ENCODE results near the gene SPNS2. TPM values are rescaled to one million over a fixed set of nuclear protein-coding genes. Genes with fewer than 3 reads are reported as not detected.

SPNS2 gene
- total RNA-seq, 2 donors from 2014 or later = 19.2 to 58.0 TPM

- H3K36me3 ChIP-seq (replicated peaks in 1 of 2; ENCODE audit: insufficient read depth in 1 of 2, low read depth in 2 of 2) = no peaks in the 10 kb centered on the region
- no peak for TF ChIP-seq CTCF (IDR thresholded peaks at IDR 0.05)
- no peak for TF ChIP-seq POLR2A (IDR thresholded peaks at IDR 0.05)
- ATAC-seq (no peak), DNase-seq (no peak)
- H3K27me3 ChIP-seq = peaks cover 0 to 16% of the 10 kb centered on the region in 2 donors
- WGBS, 2 donors = 80 to 81% methylated on average over 11 of the region's 11 CpGs
- no peak overlapping the region for H3K4me3 ChIP-seq
- no peaks in the 10 kb centered on the region for H3K9me3 ChIP-seq
- H3K27ac ChIP-seq = no peak overlapping the region
- intact Hi-C loops (cut with DNase I) = no loop called here
- peaks cover 16% of the 10 kb centered on the region for H3K4me1 ChIP-seq
Observed at GRCh38 chr17:4588391-4588790, 89.7 kb downstream of the SPNS2 start.

Other genes starting within 250 kb of the SPNS2 start
- gene ANKFY1, start 234.9 kb upstream of the SPNS2 start, total RNA-seq = 10 to 100 TPM; 17.9 to 40.5 TPM
- gene UBE2G1, start 132.2 kb upstream of the SPNS2 start, total RNA-seq = 10 to 100 TPM; 26.7 to 29.3 TPM
- gene SPNS3, start 64.9 kb upstream of the SPNS2 start, total RNA-seq = not detected
- 100 to 1,000 TPM in 1 of 2 donors, 10 to 100 TPM in 1; 37.9 to 105 TPM for gene MYBBP1A, start 56.5 kb downstream of the SPNS2 start, total RNA-seq
- gene GGT6, start 61.7 kb downstream of the SPNS2 start, total RNA-seq = 10 to 100 TPM; 29.3 to 85.7 TPM
- under 1 TPM; 0.33 to 0.78 TPM for gene SMTNL2, start 85.6 kb downstream of the SPNS2 start, total RNA-seq
- not detected for gene ALOX15, start 142.8 kb downstream of the SPNS2 start, total RNA-seq
- gene PELP1, start 205.3 kb downstream of the SPNS2 start, total RNA-seq = 10 to 100 TPM; 18.9 to 39.9 TPM
- 10 to 100 TPM; 12.5 to 13.2 TPM for gene ARRB2, start 211.8 kb downstream of the SPNS2 start, total RNA-seq
- gene MED11, start 232.5 kb downstream of the SPNS2 start, total RNA-seq = 10 to 100 TPM; 20.8 to 23.3 TPM
- 1 to 10 TPM in 1 of 2 donors, under 1 TPM in 1; 0.52 to 2.3 TPM for gene ZMYND15, start 241.0 kb downstream of the SPNS2 start, total RNA-seq
- 10 to 100 TPM in 1 of 2 donors, 1 to 10 TPM in 1; 3.6 to 27.5 TPM for gene CXCL16, start 241.0 kb downstream of the SPNS2 start, total RNA-seq

Data from body of pancreas (tissue), 4 donors.